PC-9 (cell line): ENCODE measurements around the gene SGPL1. TPM values are rescaled to one million over a fixed set of nuclear protein-coding genes. Genes with fewer than 3 reads are reported as not detected.

ENCODE experiments used
- BruUV-seq: library from RNA; stranded (reverse); fragments of 400-500 nt; replicated peaks from 2 replicates; lab custom pipeline; 2021; lab: Mats Ljungman, UMichigan
- CTCF ChIA-PET: fragments of 300-600 bp; sonication (Branson Sonifier 250); formaldehyde crosslinking; loops from one replicate; lab custom pipeline; 2022; ENCODE audit warnings: antibody characterized with exemption; lab: Charles Lee
- POLR2A ChIA-PET: fragments of 300-600 bp; sonication (Branson Sonifier 250); formaldehyde crosslinking; loops from one replicate; lab custom pipeline; 2022; ENCODE audit warnings: antibody characterized with exemption; ENCODE audit not compliant: unreplicated experiment; lab: Charles Lee
- DNase-seq, 2 experiments: peaks; one replicate each; pipeline versions ENCODE4 v3.0.0 to v3.0.0-alpha.2; 2015 to 2022; ENCODE audit warnings: mixed read lengths in 1 of 2
- H2AFZ ChIP-seq: fragments of 200-600 bp; sonication (generic); 2 replicates; pipeline ENCODE4 v1.8.1; 2017; ENCODE audit warnings: antibody characterized with exemption
- H3F3A ChIP-seq: fragments of 200-600 bp; sonication (generic); 2 replicates; pipeline ENCODE4 v1.8.1; 2017; ENCODE audit warnings: antibody characterized with exemption, mild to moderate bottlenecking, low read depth; ENCODE audit not compliant: insufficient read depth
- H3K27ac ChIP-seq: fragments of 200-600 bp; sonication (generic); 2 replicates; pipeline ENCODE4 v1.6.1; 2016; ENCODE audit warnings: mixed run types
- H3K27me3 ChIP-seq: fragments of 200-600 bp; sonication (generic); 2 replicates; pipeline ENCODE4 v1.6.1; 2016; ENCODE audit warnings: low read depth, mixed run types; ENCODE audit not compliant: insufficient read depth
- H3K36me3 ChIP-seq: fragments of 200-600 bp; sonication (generic); 2 replicates; pipeline ENCODE4 v1.6.1; 2016; ENCODE audit warnings: low read depth, mixed run types
- H3K4me1 ChIP-seq: fragments of 200-600 bp; sonication (generic); replicated peaks from 2 replicates; pipeline ENCODE4 v1.6.1; 2016; ENCODE audit warnings: mixed run types; ENCODE audit not compliant: insufficient read depth
- H3K4me2 ChIP-seq: fragments of 200-600 bp; sonication (generic); 2 replicates; pipeline ENCODE4 v1.6.1; 2017; ENCODE audit warnings: mixed run types
- H3K4me3 ChIP-seq: fragments of 200-600 bp; sonication (generic); 2 replicates; pipeline ENCODE4 v1.6.1; 2016; ENCODE audit warnings: mixed run types
- H3K79me2 ChIP-seq: fragments of 200-600 bp; sonication (generic); 2 replicates; pipeline ENCODE4 v1.6.1; 2017; ENCODE audit warnings: low read depth, mixed run types
- H3K9me2 ChIP-seq: fragments of 200-600 bp; sonication (generic); 2 replicates; pipeline ENCODE4 v1.8.1; 2017; ENCODE audit warnings: mild to moderate bottlenecking; ENCODE audit not compliant: insufficient read depth
- H3K9me3 ChIP-seq: fragments of 200-600 bp; sonication (generic); 2 replicates; pipeline ENCODE4 v1.8.1; 2016; ENCODE audit warnings: low read depth; ENCODE audit not compliant: insufficient read depth
- H4K20me1 ChIP-seq: fragments of 200-600 bp; sonication (generic); 2 replicates; pipeline ENCODE4 v1.8.1; 2017; ENCODE audit not compliant: insufficient read depth
- CTCF ChIP-seq: fragments of 200-600 bp; sonication (generic); conservative IDR thresholded peaks from 2 replicates; pipeline ENCODE4 v1.6.1; 2017; ENCODE audit warnings: mixed run types, antibody characterized with exemption, mild to moderate bottlenecking, moderate library complexity
- EZH2 ChIP-seq: fragments of 200-600 bp; sonication (generic); IDR thresholded peaks from 2 replicates; pipeline ENCODE4 v1.8.0; 2017; ENCODE audit warnings: antibody characterized with exemption, low read depth
- intact Hi-C: fragments of 100-400 bp; cut with micrococcal nuclease; formaldehyde crosslinking; loops from one replicate; pipeline ENCODE4 v1.10.0; 2022; ENCODE audit not compliant: unreplicated experiment
- total RNA-seq: library from RNA; stranded (reverse); gene quantifications from 2 replicates; pipeline ENCODE4 v1.2.3, GENCODE V29; 2021

The SGPL1 gene
- total RNA-seq, 1 experiment from 2014 or later = 96.9 TPM

GRCh38 chr10:70915806-70916205, 100.1 kb downstream of the SGPL1 start:
- Histone ChIP-seq H3K4me2 (no peak overlapping the region), H3K4me1 (peaks cover 10% of the 10 kb centered on the region), H3K79me2 (no peaks in the 10 kb centered on the region), H3K4me3 (no peak overlapping the region), H3K9me2 (no peaks in the 10 kb centered on the region), H3K9me3 (0 out of 2 replicates have a peak, but pooled peaks cover 3% of the 10 kb centered on the region), H3K36me3 (no peaks in the 10 kb centered on the region), H4K20me1 (no peaks in the 10 kb centered on the region), H3K27me3 (peaks cover 61% of the 10 kb centered on the region), H3F3A (peaks cover 2% of the 10 kb centered on the region; the same call in 1 of the 2 replicates), H2AFZ (no peak overlapping the region), H3K27ac (no peak overlapping the region)
- ChIA-PET POLR2A (no interaction called here), CTCF (no interaction called here)
- TF ChIP-seq CTCF (no peak), EZH2 (no peak)
- intact Hi-C loops = no loop called here
- no peak for DNase-seq
- no TSS peak for BruUV-seq

GRCh38 chr10:70916241-70916640, 100.5 kb downstream of the SGPL1 start:
- peaks cover 14% of the 10 kb centered on the region for H3K4me1 ChIP-seq
- H3K79me2 ChIP-seq = no peaks in the 10 kb centered on the region
- no peak for TF ChIP-seq CTCF
- TF ChIP-seq EZH2 = no peak
- no TSS peak for BruUV-seq
- ChIA-PET POLR2A (interaction anchor here (0.6 kb wide), 1 partner anchor 212 kb away, joined by 3 read pairs; no protein-coding TSS in a partner anchor), CTCF (no interaction called here)
- no peak overlapping the region for H3K4me3 ChIP-seq
- H3K27ac ChIP-seq = no peak overlapping the region
- intact Hi-C loops = no loop called here
- no peak overlapping the region for H2AFZ ChIP-seq
- no peak for DNase-seq
- H4K20me1 ChIP-seq = no peaks in the 10 kb centered on the region
- H3K4me2 ChIP-seq = no peak overlapping the region
- no peaks in the 10 kb centered on the region for H3K9me2 ChIP-seq
- peaks cover 61% of the 10 kb centered on the region for H3K27me3 ChIP-seq
- H3F3A ChIP-seq = peaks cover 6% of the 10 kb centered on the region; the same call in 1 of the 2 replicates
- 0 out of 2 replicates have a peak, but pooled peaks cover 3% of the 10 kb centered on the region for H3K9me3 ChIP-seq
- H3K36me3 ChIP-seq = no peaks in the 10 kb centered on the region

GRCh38 chr10:70917226-70917625, 101.5 kb downstream of the SGPL1 start:
- no peak overlapping the region for H3K27ac ChIP-seq
- ChIA-PET POLR2A (no interaction called here), CTCF (no interaction called here)
- H3K4me1 ChIP-seq = peaks cover 17% of the 10 kb centered on the region
- TF ChIP-seq CTCF = no peak
- no peak for TF ChIP-seq EZH2
- no peaks in the 10 kb centered on the region for H3K79me2 ChIP-seq
- peaks cover 57% of the 10 kb centered on the region for H3K27me3 ChIP-seq
- H2AFZ ChIP-seq = no peak overlapping the region
- no peak for DNase-seq
- H3K4me2 ChIP-seq = no peak overlapping the region
- no peaks in the 10 kb centered on the region for H3K9me3 ChIP-seq
- no peaks in the 10 kb centered on the region for H3K36me3 ChIP-seq
- peaks cover 8% of the 10 kb centered on the region; the same call in 1 of the 2 replicates for H3F3A ChIP-seq
- no peaks in the 10 kb centered on the region for H3K9me2 ChIP-seq
- H4K20me1 ChIP-seq = no peaks in the 10 kb centered on the region
- no TSS peak for BruUV-seq
- no peak overlapping the region for H3K4me3 ChIP-seq
- intact Hi-C loops = no loop called here
